Measurements from ENCODE around the gene ELP6.

- TF ChIP-seq REST (IDR thresholded peaks at IDR 0.05; ENCODE audit: low read depth) = no peak
- TF ChIP-seq YY1 (IDR thresholded peaks at IDR 0.05; ENCODE audit: low read depth) = no peak
- TF ChIP-seq FOXM1 (IDR thresholded peaks at IDR 0.05; ENCODE audit: borderline replicate concordance, low read depth) = no peak
- TF ChIP-seq RAD21 (IDR thresholded peaks at IDR 0.05; ENCODE audit: low read depth) = no peak
- TF ChIP-seq CEBPB (IDR thresholded peaks at IDR 0.05) = no peak
- TF ChIP-seq MAX (IDR thresholded peaks at IDR 0.05) = no peak
- TF ChIP-seq EP300 (IDR thresholded peaks at IDR 0.05; ENCODE audit: borderline replicate concordance) = no peak
- TF ChIP-seq USF1 (IDR thresholded peaks at IDR 0.05) = no peak
Measured at GRCh38 chr3:47536221-47536891, 22.8 kb upstream of the ELP6 start.

All from Ishikawa (cell line).